GM12878 (cell line): ENCODE data around the gene COL4A4. TPM values are rescaled to one million over a fixed set of nuclear protein-coding genes. Genes with fewer than 3 reads are reported as not detected.

Experiments
- ATAC-seq: fragments of 200-7000 bp; cut with Tn5 transposase; 3 replicates; pipeline ENCODE4 v1.9.1; 2020; ENCODE audit warnings: mild to moderate bottlenecking, moderate library complexity
- BruUV-seq: library from RNA; stranded (reverse); fragments of 400-500 nt; replicated peaks from 2 replicates; lab custom pipeline; 2021; lab: Mats Ljungman, UMichigan
- CTCF ChIA-PET: fragments of 300-600 bp; sonication (Branson Sonifier 250); formaldehyde crosslinking; extraction: SDS; loops from one replicate; lab custom pipeline; 2021; ENCODE audit warnings: inconsistent platforms; lab: Yijun Ruan, JAX
- POLR2A ChIA-PET: fragments of 350-600 bp; formaldehyde crosslinking; extraction: SDS; loops from one replicate; lab custom pipeline; 2021; ENCODE audit warnings: inconsistent platforms; lab: Charles Lee
- RAD21 ChIA-PET: fragments of 300-600 bp; sonication (Branson Sonifier 250); formaldehyde crosslinking; loops from one replicate; lab custom pipeline; 2023; ENCODE audit warnings: antibody characterized with exemption; ENCODE audit not compliant: unreplicated experiment; lab: Charles Lee
- SMC1A ChIA-PET: fragments of 300-600 bp; sonication (Branson Sonifier 250); formaldehyde crosslinking; loops from one replicate; lab custom pipeline; 2023; ENCODE audit not compliant: unreplicated experiment, uncharacterized antibody; lab: Charles Lee
- DNase-seq: peaks from one replicate; pipeline ENCODE4 v3.0.0-alpha.2; 2011; ENCODE audit warnings: low read depth, low spot score
- FAIRE-seq: peaks from 3 replicates; lab custom pipeline; 2011; peaks lifted over from hg19 to GRCh38; lab: Jason Lieb, UNC
- H2AFZ ChIP-seq: 2 replicates; pipeline ENCODE4 v1.6.0; 2011; ENCODE audit warnings: low read depth, low read length, control low read depth; ENCODE audit not compliant: control insufficient read depth
- H3K27ac ChIP-seq: 2 replicates; pipeline ENCODE4 v1.5.1; 2011; ENCODE audit warnings: control low read depth; ENCODE audit not compliant: control insufficient read depth, insufficient read depth
- H3K27me3 ChIP-seq, 2 experiments: replicated peaks in 1 of 2; 2 replicates each; pipeline versions ENCODE4 v1.6.0 to v1.6.1; 2011; ENCODE audit warnings: low read length in 1 of 2; ENCODE audit not compliant: control insufficient read depth in 2 of 2, insufficient read depth in 2 of 2
- H3K36me3 ChIP-seq, 2 experiments: 2 replicates each; pipeline ENCODE4 v1.5.1; 2011; ENCODE audit warnings: low read length in 1 of 2; ENCODE audit not compliant: control insufficient read depth in 2 of 2, insufficient read depth in 2 of 2
- H3K4me1 ChIP-seq: 2 replicates; pipeline ENCODE4 v1.6.1; 2011; ENCODE audit warnings: mild to moderate bottlenecking, low read length, moderate library complexity, mixed read lengths; ENCODE audit not compliant: control insufficient read depth, insufficient read depth
- H3K4me2 ChIP-seq: 2 replicates; pipeline ENCODE4 v1.6.0; 2011; ENCODE audit warnings: control low read depth; ENCODE audit not compliant: control insufficient read depth, insufficient read depth
- H3K4me3 ChIP-seq: fragments of 200-600 bp; sonication (generic); 2 replicates; pipeline ENCODE4 v1.5.1; 2016
- H3K79me2 ChIP-seq: 2 replicates; pipeline ENCODE4 v1.6.0; 2011; ENCODE audit warnings: low read length; ENCODE audit not compliant: control insufficient read depth, insufficient read depth
- H3K9ac ChIP-seq: 2 replicates; pipeline ENCODE4 v1.8.0; 2011; ENCODE audit warnings: low read length, control low read depth, mixed read lengths; ENCODE audit not compliant: control insufficient read depth, insufficient read depth
- H3K9me3 ChIP-seq: replicated peaks from 3 replicates; pipeline ENCODE4 v1.5.1; 2011; ENCODE audit warnings: mild to moderate bottlenecking, low read length; ENCODE audit not compliant: control insufficient read depth, insufficient read depth
- H4K20me1 ChIP-seq: 2 replicates; pipeline ENCODE4 v1.6.0; 2011; ENCODE audit not compliant: control insufficient read depth, insufficient read depth
- BCL11A ChIP-seq: IDR thresholded peaks from 2 replicates; pipeline ENCODE4 v1.6.1; 2011; ENCODE audit warnings: low read depth, low read length
- CREB1 ChIP-seq: IDR thresholded peaks from 2 replicates; pipeline ENCODE4 v1.6.1; 2012; ENCODE audit warnings: low read depth, mild to moderate bottlenecking, inconsistent platforms
- FOXK2 ChIP-seq: fragments of 450-650 bp; IDR thresholded peaks from 2 replicates; pipeline ENCODE4 v1.6.1; 2017; ENCODE audit warnings: mild to moderate bottlenecking, moderate library complexity
- MEF2A ChIP-seq: IDR thresholded peaks from 2 replicates; pipeline ENCODE4 v1.6.1; 2011; ENCODE audit warnings: low read depth, mild to moderate bottlenecking, low read length, moderate library complexity; ENCODE audit not compliant: insufficient read depth
- PAX5 ChIP-seq: IDR thresholded peaks from 2 replicates; pipeline ENCODE4 v1.6.1; 2011; ENCODE audit warnings: low read depth, low read length, borderline replicate concordance
- USF2 ChIP-seq: IDR thresholded peaks from 2 replicates; pipeline ENCODE4 v1.6.1; 2011; ENCODE audit warnings: low read depth, low read length, improper control_type of control experiment, borderline replicate concordance
- WGBS: methylation state at CpG from one replicate; pipeline ENCODE4 v1.1.6; 2016; ENCODE audit warnings: low lambda C conversion rate; ENCODE audit not compliant: insufficient replicate concordance, insufficient coverage; ENCODE audit errors: missing lambda C conversion rate; 5-methylcytosine and 5-hydroxymethylcytosine counted together
- in situ Hi-C: fragments of 300-500 bp; cut with MboI; formaldehyde crosslinking; loops from 9 replicates; pipeline ENCODE4 v1.14.3; 2018; ENCODE audit warnings: mixed read lengths
- intact Hi-C: fragments of 100-400 bp; cut with micrococcal nuclease; formaldehyde crosslinking; loops from one replicate; pipeline ENCODE4 v1.14.2; 2022; ENCODE audit not compliant: unreplicated experiment
- polyA plus RNA-seq, 11 experiments: library from polyadenylated mRNA; depleted of rRNA in 4 of 11; unstranded in 6 of 11; stranded (reverse) in 5 of 11; fragments of >200 nt; fragmentation: Nextera tagmentation in 4 of 11; fragmentation: Illumina TruSeq in 1 of 11; extraction: Ambion mirVana in 4 of 11; extraction: Trizol in 1 of 11; gene quantifications; 1 replicate in 1 of 11; 2 replicates in 10 of 11; pipeline versions ENCODE4 v1.2.1 to v1.2.3, GENCODE V29; 2011 to 2016; ENCODE audit warnings: inconsistent platforms in 2 of 11, missing spikeins in 2 of 11, low read depth in 1 of 11
- total RNA-seq, 4 experiments: library from RNA; depleted of rRNA in 3 of 4; stranded (reverse); fragments of >200 nt in 3 of 4; fragmentation: Illumina TruSeq in 1 of 4; extraction: Trizol in 1 of 4; gene quantifications; 2 replicates each; pipeline versions ENCODE4 v1.2.1 to v1.2.3, GENCODE V29; 2013 to 2021

Gene COL4A4
- total and polyA plus RNA-seq, 10 of the 15 experiments (the other 5 are each of a cell fraction or from before 2014, with no cell fraction given) = 0.19 to 4.0 (median 2.1) TPM

- Histone ChIP-seq H3K4me2 (peak overlapping the region; percentile 70), H4K20me1 (no peaks in the 10 kb centered on the region), H2AFZ (peak overlapping the region; percentile 92), H3K4me1 (peaks cover 5% of the 10 kb centered on the region; the same call in 1 of the 2 replicates), H3K36me3 (0 out of 4 replicates have a peak, but pooled peaks cover 0 to 3% of the 10 kb centered on the region in 2 experiments), H3K9me3 (no peaks in the 10 kb centered on the region; the same call in 2 of the 3 replicates), H3K9ac (peak overlapping the region; percentile 61), H3K79me2 (peaks cover 2% of the 10 kb centered on the region), H3K27me3 (no peaks in the 10 kb centered on the region), H3K27ac (peak overlapping the region; percentile 75), H3K4me3 (peak overlapping the region; percentile 56; the same call in 1 of the 2 replicates)
- WGBS = 6% methylated on average over 6 of the region's 6 CpGs
- CTCF ChIA-PET = interaction anchor here (0.6 to 1.0 kb wide), 2 partner anchors 14 to 1938 kb away, joined by 4 to 5 read pairs; no protein-coding TSS in a partner anchor
- FAIRE-seq (no peak), ATAC-seq (peak; percentile 75), DNase-seq (no peak)
- RAD21 ChIA-PET = no interaction called here
- no TSS peak for BruUV-seq
- in situ Hi-C loops (loop anchor here (5.0 kb wide), 1 partner anchor 134 kb away; the partner anchor contains the start of gene RHBDD1), intact Hi-C loops (loop anchor here (2.0 kb wide), 2 partner anchors 64 to 134 kb away; partner anchors contain the start of gene RHBDD1)
- SMC1A ChIA-PET = interaction anchor here (0.7 to 1.5 kb wide), 3 partner anchors 18 to 698 kb away, joined by 3 to 4 read pairs (median 3); no protein-coding TSS in a partner anchor
- POLR2A ChIA-PET = interaction anchor here (1.6 kb wide), 1 partner anchor 12 kb away, joined by 3 read pairs; no protein-coding TSS in a partner anchor
- TF ChIP-seq FOXK2 = no peak
These were observed 192.9 kb downstream of the COL4A4 start for GRCh38 chr2:226971084-226971483.

GRCh38 chr2:226970362-226970761 is 193.6 kb downstream of the COL4A4 start:
- in situ Hi-C loops (loop anchor here (5.0 kb wide), 1 partner anchor 133 kb away; the partner anchor contains the start of gene RHBDD1), intact Hi-C loops (loop anchor here (2.0 kb wide), 2 partner anchors 64 to 134 kb away; partner anchors contain the start of gene RHBDD1)
- BruUV-seq = no TSS peak
- RAD21 ChIA-PET = interaction anchor here (0.6 kb wide), 1 partner anchor 150 kb away, joined by 6 read pairs; no protein-coding TSS in a partner anchor
- Histone ChIP-seq H3K9ac (peak overlapping the region; percentile 49), H3K27me3 (no peaks in the 10 kb centered on the region), H3K4me2 (peak overlapping the region; percentile 70), H3K27ac (peak overlapping the region; percentile 75), H3K4me3 (peak overlapping the region; percentile 56; the same call in 1 of the 2 replicates), H3K36me3 (0 out of 4 replicates have a peak, but pooled peaks cover 0 to 3% of the 10 kb centered on the region in 2 experiments), H2AFZ (peak overlapping the region; percentile 86), H4K20me1 (no peaks in the 10 kb centered on the region), H3K9me3 (no peaks in the 10 kb centered on the region; the same call in 2 of the 3 replicates), H3K79me2 (peaks cover 2% of the 10 kb centered on the region), H3K4me1 (peaks cover 5% of the 10 kb centered on the region; the same call in 1 of the 2 replicates)
- POLR2A ChIA-PET = interaction anchor here (0.9 to 1.0 kb wide), 2 partner anchors 13 to 108 kb away, joined by 3 read pairs; no protein-coding TSS in a partner anchor
- TF ChIP-seq BCL11A (no peak), USF2 (no peak), CREB1 (no peak), MEF2A (no peak), PAX5 (no peak)
- DNase-seq (no peak), ATAC-seq (peak; percentile 79), FAIRE-seq (no peak)
- CTCF ChIA-PET = interaction anchor here (1.1 kb wide), 1 partner anchor 135 kb away, joined by 4 read pairs; no protein-coding TSS in a partner anchor
- WGBS = 2% methylated on average over 3 of the region's 3 CpGs
- SMC1A ChIA-PET = interaction anchor here (1.0 to 1.5 kb wide), 3 partner anchors 17 to 149 kb away, joined by 3 to 5 read pairs (median 4); no protein-coding TSS in a partner anchor
